ENCODE data around the gene FCN3. TPM values are rescaled to one million over a fixed set of nuclear protein-coding genes. Genes with fewer than 3 reads are reported as not detected.

The FCN3 gene
- total and polyA plus RNA-seq, 9 of the 15 experiments (the other 6 are each of a cell fraction or from before 2014, with no cell fraction given) = 0.49 TPM; not detected in 8

- no peaks in the 10 kb centered on the region for H4K20me1 ChIP-seq (replicated peaks; ENCODE audit: control insufficient read depth, insufficient read depth, low read length)
- H3K36me3 ChIP-seq (ENCODE audit: control insufficient read depth, insufficient read depth, low read length) = peaks cover 32% of the 10 kb centered on the region; the same call in 2 of the 3 replicates
- no peaks in the 10 kb centered on the region for H3K9me3 ChIP-seq (replicated peaks; ENCODE audit: control insufficient read depth, insufficient read depth, low read depth, low read length)
- H3K27ac ChIP-seq (ENCODE audit: extremely low read depth, low read depth, low read length) = no peak overlapping the region
- H3K27me3 ChIP-seq (ENCODE audit: control insufficient read depth in 2 of 2, insufficient read depth in 2 of 2, low read length in 2 of 2) = no peaks in the 10 kb centered on the region
- FAIRE-seq (no peak), ATAC-seq (no peak), DNase-seq (ENCODE audit: extremely low read depth in 1 of 4, low spot score in 3 of 4) (no peak)
- no peak overlapping the region for H3K9ac ChIP-seq (ENCODE audit: insufficient read depth in 1 of 2, low read depth in 2 of 2, low read length in 2 of 2)
- no peak overlapping the region for H3K4me3 ChIP-seq
- 85% methylated on average over 6 of the region's 6 CpGs for WGBS (ENCODE audit: insufficient coverage, low coverage, missing lambda C conversion rate)
- BruUV-seq (replicated peaks) = no TSS peak
- TF ChIP-seq RBM39 (optimal IDR thresholded peaks at IDR 0.05; ENCODE audit: low read depth, low read length) (peak; percentile 13), TARDBP (IDR thresholded peaks at IDR 0.05) (no peak)
- TF ChIP-seq, protein P1, sequence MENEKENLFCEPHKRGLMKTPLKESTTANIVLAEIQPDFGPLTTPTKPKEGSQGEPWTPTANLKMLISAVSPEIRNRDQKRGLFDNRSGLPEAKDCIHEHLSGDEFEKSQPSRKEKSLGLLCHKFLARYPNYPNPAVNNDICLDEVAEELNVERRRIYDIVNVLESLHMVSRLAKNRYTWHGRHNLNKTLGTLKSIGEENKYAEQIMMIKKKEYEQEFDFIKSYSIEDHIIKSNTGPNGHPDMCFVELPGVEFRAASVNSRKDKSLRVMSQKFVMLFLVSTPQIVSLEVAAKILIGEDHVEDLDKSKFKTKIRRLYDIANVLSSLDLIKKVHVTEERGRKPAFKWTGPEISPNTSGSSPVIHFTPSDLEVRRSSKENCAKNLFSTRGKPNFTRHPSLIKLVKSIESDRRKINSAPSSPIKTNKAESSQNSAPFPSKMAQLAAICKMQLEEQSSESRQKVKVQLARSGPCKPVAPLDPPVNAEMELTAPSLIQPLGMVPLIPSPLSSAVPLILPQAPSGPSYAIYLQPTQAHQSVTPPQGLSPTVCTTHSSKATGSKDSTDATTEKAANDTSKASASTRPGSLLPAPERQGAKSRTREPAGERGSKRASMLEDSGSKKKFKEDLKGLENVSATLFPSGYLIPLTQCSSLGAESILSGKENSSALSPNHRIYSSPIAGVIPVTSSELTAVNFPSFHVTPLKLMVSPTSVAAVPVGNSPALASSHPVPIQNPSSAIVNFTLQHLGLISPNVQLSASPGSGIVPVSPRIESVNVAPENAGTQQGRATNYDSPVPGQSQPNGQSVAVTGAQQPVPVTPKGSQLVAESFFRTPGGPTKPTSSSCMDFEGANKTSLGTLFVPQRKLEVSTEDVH (IDR thresholded peaks at IDR 0.05; ENCODE audit: low read depth, partially characterized antibody) = no peak
- intact Hi-C loops (cut with micrococcal nuclease) = no loop called here
- ChIA-PET CTCF (ENCODE audit: low intra/inter-chr PET ratio) (no interaction called here), POLR2A (interaction anchor here (0.6 to 4.2 kb wide), 7 partner anchors 11 to 475 kb away, joined by 3 to 23 read pairs (median 4); no protein-coding TSS in a partner anchor)
- peaks cover 24 to 29% of the 10 kb centered on the region in 2 experiments for H3K4me1 ChIP-seq (replicated peaks in 1 of 2; ENCODE audit: control insufficient read depth in 2 of 2, insufficient read depth in 2 of 2, low read length in 2 of 2)
- no peak overlapping the region for H3K4me2 ChIP-seq (ENCODE audit: insufficient read depth, low read length)
- no peaks in the 10 kb centered on the region; the same call in 2 of the 3 replicates for H3K79me2 ChIP-seq (ENCODE audit: control insufficient read depth, insufficient read depth, low read length)
- H3K9me1 ChIP-seq (ENCODE audit: control insufficient read depth, insufficient read depth, low read length) = no peaks in the 10 kb centered on the region
- no peak overlapping the region for H2AFZ ChIP-seq (ENCODE audit: low read depth, low read length)
- in situ Hi-C loops (cut with MboI) = no loop called here
Measured at GRCh38 chr1:27338751-27339150, 35.9 kb downstream of the FCN3 start.
